CD4-positive, CD25-positive, alpha-beta regulatory T cell (primary cell): ENCODE measurements around the gene PER1. TPM values are rescaled to one million over a fixed set of nuclear protein-coding genes. Genes with fewer than 3 reads are reported as not detected.

Source experiments
- ATAC-seq, 2 donors: fragments of 150-1000 bp; cut with Tn5 transposase; one replicate each; pipeline ENCODE4 v1.10.0; 2021; ENCODE audit warnings: low read depth in 2 of 2, moderate number of reproducible peaks in 2 of 2, moderate library complexity in 1 of 2
- DNase-seq, 3 donors: peaks; one replicate each; pipeline versions ENCODE4 v3.0.0 to v3.0.0-alpha.2; 2012 to 2022; ENCODE audit warnings: mixed read lengths in 1 of 3
- H3K27ac ChIP-seq: one replicate; pipeline ENCODE4 v1.7.0; 2013; ENCODE audit warnings: mild to moderate bottlenecking, low read length; ENCODE audit not compliant: insufficient read depth, poor library complexity, severe bottlenecking
- H3K27me3 ChIP-seq: one replicate; pipeline ENCODE4 v1.7.0; 2013; ENCODE audit warnings: low read length; ENCODE audit not compliant: control insufficient read depth, insufficient read depth
- H3K36me3 ChIP-seq: one replicate; pipeline ENCODE4 v1.7.0; 2013; ENCODE audit warnings: mild to moderate bottlenecking, low read length, moderate library complexity; ENCODE audit not compliant: control insufficient read depth, insufficient read depth
- H3K4me1 ChIP-seq: 2 replicates; pipeline ENCODE4 v1.7.0; 2013; ENCODE audit warnings: mild to moderate bottlenecking, low read length; ENCODE audit not compliant: insufficient read depth, control insufficient read depth, poor library complexity, severe bottlenecking
- H3K4me3 ChIP-seq: one replicate; pipeline ENCODE4 v1.7.0; 2013; ENCODE audit warnings: low read depth, mild to moderate bottlenecking, low read length, moderate library complexity
- H3K9me3 ChIP-seq, 2 experiments: 1 replicate in 1 of 2; 2 replicates in 1 of 2; pipeline ENCODE4 v1.7.0; 2013; ENCODE audit warnings: low read length in 2 of 2, mild to moderate bottlenecking in 1 of 2, moderate library complexity in 1 of 2; ENCODE audit not compliant: control insufficient read depth in 2 of 2
- H3K27ac Mint-ChIP-seq, 3 donors: one replicate each; pipeline ENCODE4 v1.8.0; 2020 to 2022; ENCODE audit warnings: mild to moderate bottlenecking in 3 of 3, mixed read lengths in 3 of 3, moderate library complexity in 2 of 3
- H3K27me3 Mint-ChIP-seq: one replicate; pipeline ENCODE4 v1.8.0; 2022; ENCODE audit warnings: mild to moderate bottlenecking, mixed read lengths
- H3K36me3 Mint-ChIP-seq: one replicate; pipeline ENCODE4 v1.8.0; 2020; ENCODE audit warnings: mixed read lengths
- H3K4me1 Mint-ChIP-seq, 4 donors: one replicate each; pipeline ENCODE4 v1.8.0; 2020 to 2022; ENCODE audit warnings: mixed read lengths in 4 of 4, mild to moderate bottlenecking in 1 of 4
- H3K4me3 Mint-ChIP-seq, 4 donors: one replicate each; pipeline ENCODE4 v1.8.0; 2020 to 2022; ENCODE audit warnings: mild to moderate bottlenecking in 4 of 4, mixed read lengths in 4 of 4, moderate library complexity in 3 of 4
- H3K9me3 Mint-ChIP-seq, 7 donors: one replicate each; pipeline ENCODE4 v1.8.0; 2020 to 2022; ENCODE audit warnings: mixed read lengths in 7 of 7, mild to moderate bottlenecking in 3 of 7, moderate library complexity in 2 of 7
- polyA plus RNA-seq, 4 donors: library from polyadenylated mRNA; unstranded; fragments of 300-500 nt; fragmentation: Illumina TruSeq; gene quantifications; one replicate each; pipeline ENCODE4 v1.2.3, GENCODE V29; 2021
- total RNA-seq: library from RNA; stranded (reverse); gene quantifications from one replicate; pipeline ENCODE4 v1.2.3, GENCODE V29; 2022

The PER1 gene
- total RNA-seq (1,740 TPM), polyA plus RNA-seq (1 to 10 TPM; 4.8 to 7.7 (median 6.2) TPM)

GRCh38 chr17:8152112-8152775 is at the start of gene PER1:
PER1 (minus strand) TSS chr17:8152404; CDS start chr17:8150706, 1,698 bp downstream.
- Mint-ChIP-seq H3K4me3 (peak within 1 kb of the TSS in 3 of 4 donors; percentile 92 to 97 (median 95)), H3K4me1 (peaks cover 8 to 44% (median 33%) of the 10 kb centered on the region in 4 donors), H3K9me3 (peaks cover 0 to 3% (median 0%) of the 10 kb centered on the region in 7 donors), H3K27me3 (peaks cover 18% of the 10 kb centered on the region), H3K27ac (peak within 1 kb of the TSS in 1 of 3 donors; percentile 97), H3K36me3 (peaks cover 14% of the 10 kb centered on the region)
- Histone ChIP-seq H3K4me3 (peak within 1 kb of the TSS; percentile 83), H3K36me3 (peaks cover 34% of the 10 kb centered on the region), H3K27me3 (no peaks in the 10 kb centered on the region), H3K4me1 (peaks cover 68% of the 10 kb centered on the region), H3K27ac (peak within 1 kb of the TSS; percentile 100), H3K9me3 (no peaks in the 10 kb centered on the region)
- peak; percentile 72 to 91 (median 81) for DNase-seq
- ATAC-seq = peak; percentile 1 to 3

- Histone ChIP-seq H3K4me3 (peak overlapping the region; percentile 83), H3K27me3 (no peaks in the 10 kb centered on the region), H3K4me1 (peaks cover 46% of the 10 kb centered on the region), H3K36me3 (no peaks in the 10 kb centered on the region), H3K27ac (peak overlapping the region; percentile 60), H3K9me3 (no peaks in the 10 kb centered on the region)
- Mint-ChIP-seq H3K36me3 (no peaks in the 10 kb centered on the region), H3K4me1 (peaks cover 4 to 21% (median 18%) of the 10 kb centered on the region in 4 donors), H3K4me3 (no peak overlapping the region), H3K27ac (no peak overlapping the region), H3K9me3 (no peaks in the 10 kb centered on the region), H3K27me3 (peaks cover 4% of the 10 kb centered on the region)
- DNase-seq = peak; percentile 50 to 89 (median 67)
- peak; percentile 9 to 18 for ATAC-seq
Observed at GRCh38 chr17:8192070-8192815, 40.0 kb upstream of the PER1 start.

- Histone ChIP-seq H3K4me3 (peak overlapping the region; percentile 76), H3K36me3 (no peaks in the 10 kb centered on the region), H3K27ac (peak overlapping the region; percentile 89), H3K4me1 (peaks cover 45% of the 10 kb centered on the region), H3K9me3 (no peaks in the 10 kb centered on the region), H3K27me3 (no peaks in the 10 kb centered on the region)
- Mint-ChIP-seq H3K4me1 (peaks cover 4 to 12% (median 11%) of the 10 kb centered on the region in 4 donors), H3K4me3 (peak overlapping the region in 2 of 4 donors; percentile 82 to 89), H3K9me3 (no peaks in the 10 kb centered on the region), H3K36me3 (no peaks in the 10 kb centered on the region), H3K27me3 (peaks cover 4% of the 10 kb centered on the region), H3K27ac (peak overlapping the region in 2 of 3 donors; percentile 32 to 92)
- ATAC-seq (no peak), DNase-seq (no peak)
Observed at GRCh38 chr17:8190506-8190905, 38.3 kb upstream of the PER1 start.

- DNase-seq = peak; percentile 94 to 99 (median 96)
- peaks cover 46% of the 10 kb centered on the region for H3K4me1 ChIP-seq
- Mint-ChIP-seq H3K27ac (peak within 1 kb of the TSS in 2 of 3 donors; percentile 86 to 92), H3K9me3 (no peaks in the 10 kb centered on the region), H3K4me1 (peaks cover 4 to 12% (median 11%) of the 10 kb centered on the region in 4 donors), H3K27me3 (peaks cover 5% of the 10 kb centered on the region), H3K4me3 (peak within 1 kb of the TSS in 2 of 4 donors; percentile 82 to 89), H3K36me3 (no peaks in the 10 kb centered on the region)
- H3K27ac ChIP-seq = peak within 1 kb of the TSS; percentile 89
- no peaks in the 10 kb centered on the region for H3K36me3 ChIP-seq
- H3K9me3 ChIP-seq = no peaks in the 10 kb centered on the region
- no peaks in the 10 kb centered on the region for H3K27me3 ChIP-seq
- ATAC-seq = peak; percentile 77 to 82
- peak within 1 kb of the TSS; percentile 91 for H3K4me3 ChIP-seq
Observed at GRCh38 chr17:8189711-8190477, 37.7 kb upstream of the PER1 start, which contains the start of gene BORCS6. BORCS6 (minus strand) TSS chr17:8190180; CDS start chr17:8190140, 40 bp downstream.

- H3K36me3 Mint-ChIP-seq = no peaks in the 10 kb centered on the region
- peak; percentile 25 to 48 (median 42) for DNase-seq
- peaks cover 4 to 14% (median 12%) of the 10 kb centered on the region in 4 donors for H3K4me1 Mint-ChIP-seq
- peak overlapping the region in 2 of 3 donors; percentile 86 to 92 for H3K27ac Mint-ChIP-seq
- H3K27ac ChIP-seq = peak overlapping the region; percentile 89
- peak overlapping the region; percentile 91 for H3K4me3 ChIP-seq
- H3K9me3 Mint-ChIP-seq = no peaks in the 10 kb centered on the region
- H3K36me3 ChIP-seq = no peaks in the 10 kb centered on the region
- H3K9me3 ChIP-seq = no peaks in the 10 kb centered on the region
- H3K27me3 Mint-ChIP-seq = peaks cover 10% of the 10 kb centered on the region
- no peaks in the 10 kb centered on the region for H3K27me3 ChIP-seq
- no peak for ATAC-seq
- H3K4me1 ChIP-seq = peaks cover 46% of the 10 kb centered on the region
- H3K4me3 Mint-ChIP-seq = peak overlapping the region in 1 of 4 donors; percentile 89
Observed at GRCh38 chr17:8189041-8189710, 37.0 kb upstream of the PER1 start.

- ATAC-seq (no peak), DNase-seq (peak in 2 of 3 donors; percentile 21 to 33)
- Mint-ChIP-seq H3K4me3 (no peak overlapping the region), H3K36me3 (no peaks in the 10 kb centered on the region), H3K27ac (peak overlapping the region in 1 of 3 donors; percentile 86), H3K27me3 (peaks cover 10% of the 10 kb centered on the region), H3K9me3 (no peaks in the 10 kb centered on the region), H3K4me1 (peaks cover 4 to 18% (median 12%) of the 10 kb centered on the region in 4 donors)
- peak overlapping the region; percentile 89 for H3K27ac ChIP-seq
- peak overlapping the region; percentile 91 for H3K4me3 ChIP-seq
- H3K27me3 ChIP-seq = no peaks in the 10 kb centered on the region
- no peaks in the 10 kb centered on the region for H3K9me3 ChIP-seq
- H3K4me1 ChIP-seq = peaks cover 46% of the 10 kb centered on the region
- no peaks in the 10 kb centered on the region for H3K36me3 ChIP-seq
Observed at GRCh38 chr17:8188263-8188839, 36.1 kb upstream of the PER1 start.
